ENCODE results near the gene DNAH5.

The DNAH5 gene

GRCh38 chr5:13700626-13701025 is 243.9 kb downstream of the DNAH5 start:
- DNase-seq (ENCODE audit: low read depth), result no peak

DNA sequence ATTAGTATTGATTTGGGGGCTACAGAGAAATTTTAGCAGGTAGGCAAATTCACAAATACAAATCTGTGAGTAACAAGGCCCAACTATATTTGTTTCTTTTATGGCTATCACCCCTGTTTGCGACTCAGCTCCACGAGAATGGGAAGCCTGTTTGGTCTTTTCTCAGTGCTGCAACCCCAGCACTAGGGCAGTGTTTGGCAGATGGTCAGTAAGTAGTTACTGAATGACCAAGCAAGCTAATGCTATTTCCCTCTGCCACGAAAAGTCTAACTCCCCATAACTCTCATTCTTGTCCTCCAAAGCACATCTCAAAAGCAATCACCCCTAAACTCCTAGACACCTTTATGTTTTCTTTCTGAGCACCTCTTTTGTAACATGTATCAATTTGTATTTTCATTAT is 245.6 kb downstream of the DNAH5 start:
- no peak for DNase-seq (ENCODE audit: low read depth)

GRCh38 chr5:13695076-13695712 is 249.3 kb downstream of the DNAH5 start:
- DNase-seq (ENCODE audit: low read depth), result no peak

DNA sequence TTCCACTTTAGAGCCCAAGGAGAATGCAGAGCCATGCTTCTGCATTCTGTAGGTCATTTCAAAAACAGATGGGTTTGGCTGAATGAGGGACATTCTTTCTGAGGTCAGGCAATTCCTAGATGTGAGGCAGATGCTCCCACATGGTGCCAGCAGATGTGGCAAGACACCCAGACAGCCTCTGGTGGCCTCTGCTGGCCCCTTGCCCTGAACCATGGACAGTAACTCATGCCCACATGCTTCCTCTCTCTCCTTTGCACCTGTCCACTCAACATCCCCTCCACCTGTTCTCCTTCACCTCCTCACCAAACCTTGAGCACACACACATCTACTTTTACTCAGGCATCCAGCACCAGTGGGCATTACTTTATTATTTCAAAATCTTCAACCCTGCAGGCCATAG is 252.3 kb downstream of the DNAH5 start:
- DNase-seq (ENCODE audit: low read depth), result no peak

GRCh38 chr5:13676531-13676930 is 268.0 kb downstream of the DNAH5 start:
- no peak for DNase-seq (ENCODE audit: low read depth)

- DNase-seq (ENCODE audit: low read depth), result no peak
These were observed 270.1 kb downstream of the DNAH5 start for GRCh38 chr5:13674391-13674790.

GRCh38 chr5:13673511-13673910 is 271.0 kb downstream of the DNAH5 start:
- DNase-seq (ENCODE audit: low read depth), result no peak

DNA sequence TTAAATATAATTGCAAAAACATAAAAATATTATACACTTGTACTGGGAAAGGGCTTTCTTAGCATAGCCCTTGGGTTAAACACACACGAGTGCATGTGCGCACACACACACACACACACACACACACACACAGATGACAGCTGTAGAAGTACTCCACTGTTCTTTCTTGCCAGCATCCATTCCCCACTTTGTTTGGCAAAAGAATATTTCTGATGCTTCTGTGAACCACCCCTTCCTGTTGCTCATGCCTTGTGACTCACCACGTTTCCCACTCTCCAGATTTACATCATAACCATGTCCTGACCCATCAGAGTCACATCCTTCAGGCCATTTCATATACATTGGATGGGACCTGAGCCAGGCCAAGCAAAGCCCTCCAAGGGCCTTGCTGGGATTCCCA is 280.1 kb downstream of the DNAH5 start:
- DNase-seq (ENCODE audit: low read depth), result peak; percentile 72

DNA sequence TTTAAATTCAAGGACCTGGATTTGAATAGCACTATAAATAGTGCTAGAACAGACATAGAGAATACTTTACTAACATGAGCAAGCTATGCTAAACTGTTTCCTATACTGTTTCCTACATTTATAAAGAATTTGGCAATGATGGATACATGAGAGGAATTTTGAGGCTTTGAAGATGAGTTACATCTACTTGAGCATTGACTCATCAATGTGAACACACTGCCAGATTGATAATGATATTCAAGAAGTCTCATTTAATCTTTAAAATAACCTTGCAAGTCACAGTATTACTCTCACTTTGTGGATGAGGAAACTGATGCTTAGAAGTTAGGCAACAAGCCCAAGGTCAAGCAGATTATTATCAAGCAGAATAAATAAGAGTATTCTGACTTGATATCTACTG is 281.9 kb downstream of the DNAH5 start:
- DNase-seq (ENCODE audit: low read depth), result peak; percentile 5

DNA sequence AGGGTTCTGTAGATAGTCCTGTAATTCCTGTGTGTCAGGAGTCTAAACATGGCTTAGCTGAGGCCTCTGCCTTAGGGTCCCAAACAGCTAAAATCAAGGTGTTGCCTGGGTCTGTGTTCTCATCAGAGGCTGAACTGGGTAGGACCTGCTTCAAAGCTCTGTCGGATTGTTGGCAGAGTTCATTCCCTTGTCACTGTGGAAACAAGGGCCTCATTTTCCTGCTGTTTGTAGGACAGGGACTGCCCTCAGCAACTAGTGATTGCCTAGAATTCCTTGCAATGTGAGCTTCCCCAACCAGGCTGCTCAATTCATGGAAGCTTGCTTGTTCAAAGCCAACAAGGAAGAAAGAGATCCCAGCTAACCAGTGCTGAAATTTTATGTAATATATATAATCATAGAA is 283.2 kb downstream of the DNAH5 start:
- DNase-seq (ENCODE audit: low read depth), result no peak

DNA sequence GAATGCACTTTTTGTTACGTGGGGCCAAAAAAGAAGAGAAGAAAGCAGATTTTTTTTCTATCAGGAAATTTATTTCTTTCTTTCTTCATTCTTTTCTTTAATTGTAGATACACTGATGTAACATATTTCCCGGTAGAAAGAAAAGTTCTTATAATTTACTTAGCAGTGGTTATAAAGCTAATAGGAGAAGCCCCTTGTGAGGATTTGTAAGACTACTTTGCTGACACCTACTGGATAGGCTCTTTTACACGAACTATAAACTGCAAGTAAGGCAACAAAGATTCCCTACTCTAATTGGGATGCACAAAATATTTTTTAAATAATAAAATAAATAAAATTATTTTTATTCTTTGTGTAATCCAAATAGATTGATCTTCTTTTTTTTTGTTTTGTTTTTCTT is 284.4 kb downstream of the DNAH5 start:
- DNase-seq (ENCODE audit: low read depth), result no peak

GRCh38 chr5:13659391-13659790 is 285.1 kb downstream of the DNAH5 start:
- peak; percentile 1 for DNase-seq (ENCODE audit: low read depth)

DNA sequence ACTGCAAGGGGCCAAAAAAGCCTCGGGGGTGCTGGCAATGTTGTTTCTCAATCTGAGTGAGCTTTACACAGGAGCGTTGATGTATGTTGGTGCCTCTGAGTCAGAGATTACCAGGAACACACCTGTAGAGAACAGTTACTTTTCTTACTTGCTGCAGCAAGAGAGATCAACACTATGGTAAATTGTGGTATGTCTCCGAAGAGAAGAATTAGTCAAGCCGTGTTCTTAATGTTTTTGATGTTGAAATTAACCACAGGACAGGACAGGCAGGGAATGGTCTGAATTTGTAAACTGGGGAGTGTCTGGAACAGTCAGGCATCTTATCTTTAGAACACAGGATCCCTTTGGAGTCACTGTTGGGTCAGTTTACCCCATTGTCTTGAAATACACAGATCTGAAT is 285.7 kb downstream of the DNAH5 start:
- DNase-seq (ENCODE audit: low read depth), result no peak

DNA sequence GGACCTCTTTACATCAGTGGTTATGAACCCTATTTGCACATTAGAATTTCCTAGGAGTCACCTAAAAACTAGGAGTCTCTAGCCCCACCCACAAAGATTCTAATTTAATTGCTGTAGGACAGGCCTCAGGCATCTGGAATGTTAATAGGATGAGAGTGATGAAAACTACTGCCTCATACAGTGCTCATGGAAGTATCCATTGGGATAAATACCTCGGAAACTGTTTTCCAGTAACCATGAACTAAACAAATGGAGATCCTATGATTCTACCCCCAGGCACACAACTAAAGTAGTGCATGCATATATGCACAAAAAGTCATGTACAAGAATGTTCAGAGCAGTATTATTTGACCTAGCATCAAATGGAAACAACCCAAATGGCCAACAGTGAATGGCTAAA is 286.3 kb downstream of the DNAH5 start:
- no peak for DNase-seq (ENCODE audit: low read depth)

- DNase-seq (ENCODE audit: low read depth), result no peak
These were observed 290.8 kb downstream of the DNAH5 start for GRCh38 chr5:13653709-13654108.

- DNase-seq (ENCODE audit: low read depth), result no peak
These were observed 294.8 kb downstream of the DNAH5 start for GRCh38 chr5:13649656-13650055.

GRCh38 chr5:13648822-13649221 is 295.7 kb downstream of the DNAH5 start:
- no peak for DNase-seq (ENCODE audit: low read depth)

GRCh38 chr5:13643734-13644133 is 300.8 kb downstream of the DNAH5 start:
- no peak for DNase-seq (ENCODE audit: low read depth)

DNA sequence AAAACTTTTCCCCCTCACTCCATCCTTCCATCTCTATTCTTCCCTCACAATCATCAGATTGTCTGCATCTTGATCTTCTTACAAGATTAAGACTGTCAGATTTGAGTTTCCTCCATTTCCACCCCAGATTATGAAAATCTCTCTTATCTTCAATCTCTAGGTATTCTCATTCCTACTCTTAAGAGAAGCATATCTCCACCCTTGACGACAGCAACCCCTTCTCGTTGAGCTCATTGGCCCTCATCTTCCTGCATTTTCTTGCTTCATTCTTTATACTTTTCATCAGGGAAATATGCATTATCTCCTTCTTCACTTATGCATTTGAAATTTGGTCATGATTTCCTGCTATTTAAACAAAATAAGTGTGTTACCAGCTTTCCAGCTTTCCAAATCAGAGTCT is 301.3 kb downstream of the DNAH5 start:
- no peak for DNase-seq (ENCODE audit: low read depth)

Measured in iris pigment epithelial cell (primary cell).